PC-9 (cell line): ENCODE data around the gene IRF8.

ENCODE experiments used
- CTCF ChIP-seq: fragments of 200-600 bp; sonication (generic); conservative IDR thresholded peaks from 2 replicates; pipeline ENCODE4 v1.6.1; 2017; ENCODE audit warnings: mixed run types, antibody characterized with exemption, mild to moderate bottlenecking, moderate library complexity
- EZH2 ChIP-seq: fragments of 200-600 bp; sonication (generic); IDR thresholded peaks from 2 replicates; pipeline ENCODE4 v1.8.0; 2017; ENCODE audit warnings: antibody characterized with exemption, low read depth

GRCh38 chr16:85869206-85869605 lies 29.8 kb upstream of the IRF8 start:
- TF ChIP-seq CTCF (no peak), EZH2 (no peak)
